CD4-positive, alpha-beta T cell (primary cell): ENCODE measurements around the gene SNAP29. TPM values are rescaled to one million over a fixed set of nuclear protein-coding genes. Genes with fewer than 3 reads are reported as not detected.
A peak's percentile ranks its signal among the peaks of the same experiment; 100 is the strongest.

ENCODE experiments used
- ATAC-seq: fragments of 200-7000 bp; cut with Tn5 transposase; one replicate; pipeline ENCODE4 v1.10.0; 2022; ENCODE audit warnings: mild to moderate bottlenecking; ENCODE audit not compliant: poor library complexity
- CTCF ChIA-PET: fragments of 350-600 bp; sonication (Branson Sonifier 250); formaldehyde crosslinking; loops from one replicate; lab custom pipeline; 2021; ENCODE audit warnings: antibody characterized with exemption, inconsistent platforms; lab: Charles Lee
- POLR2A ChIA-PET: fragments of 350-600 bp; sonication (Branson Sonifier 250); formaldehyde crosslinking; loops from one replicate; lab custom pipeline; 2021; ENCODE audit warnings: antibody characterized with exemption, inconsistent platforms; lab: Charles Lee
- DNase-seq, 14 experiments: peaks; one replicate each; pipeline ENCODE4 v3.0.0-alpha.2; 2013 to 2020; ENCODE audit warnings: mixed read lengths in 2 of 14
- H3K27ac ChIP-seq, 2 donors: one replicate each; pipeline versions ENCODE4 v1.5.1 to v1.7.0; 2013; ENCODE audit warnings: low read length in 2 of 2, low read depth in 1 of 2, mild to moderate bottlenecking in 1 of 2
- H3K27me3 ChIP-seq, 2 experiments: 1 replicate in 1 of 2; 2 replicates in 1 of 2; pipeline versions ENCODE4 v1.6.1 to v1.7.0; 2013; ENCODE audit warnings: low read length in 2 of 2, control low read depth in 1 of 2, mild to moderate bottlenecking in 1 of 2, moderate library complexity in 1 of 2; ENCODE audit not compliant: insufficient read depth in 2 of 2, control insufficient read depth in 1 of 2
- H3K36me3 ChIP-seq: one replicate; pipeline ENCODE4 v1.6.1; 2013; ENCODE audit warnings: low read length, control low read depth; ENCODE audit not compliant: insufficient read depth
- H3K4me1 ChIP-seq: one replicate; pipeline ENCODE4 v1.6.1; 2013; ENCODE audit warnings: low read length, control low read depth; ENCODE audit not compliant: insufficient read depth
- H3K4me3 ChIP-seq: one replicate; pipeline ENCODE4 v1.5.1; 2013; ENCODE audit warnings: mild to moderate bottlenecking, low read length, moderate library complexity
- H3K9me3 ChIP-seq, 2 experiments: 1 replicate in 1 of 2; 2 replicates in 1 of 2; pipeline versions ENCODE4 v1.6.1 to v1.7.0; 2013; ENCODE audit warnings: low read length in 2 of 2, mild to moderate bottlenecking in 2 of 2, control low read depth in 1 of 2, moderate library complexity in 1 of 2; ENCODE audit not compliant: control insufficient read depth in 1 of 2, insufficient read depth in 1 of 2
- H3K27ac Mint-ChIP-seq: one replicate; pipeline ENCODE4 v1.8.0; 2020; ENCODE audit warnings: mixed read lengths
- H3K27me3 Mint-ChIP-seq: one replicate; pipeline ENCODE4 v1.8.0; 2021; ENCODE audit warnings: mixed read lengths
- H3K36me3 Mint-ChIP-seq: one replicate; pipeline ENCODE4 v1.8.0; 2021; ENCODE audit warnings: low read depth, mixed read lengths
- H3K4me1 Mint-ChIP-seq: one replicate; pipeline ENCODE4 v1.8.0; 2021; ENCODE audit warnings: low read depth, mixed read lengths
- H3K4me3 Mint-ChIP-seq: one replicate; pipeline ENCODE4 v1.8.0; 2020; ENCODE audit warnings: mild to moderate bottlenecking, mixed read lengths
- H3K9me3 Mint-ChIP-seq: one replicate; pipeline ENCODE4 v1.8.0; 2020; ENCODE audit warnings: mixed read lengths
- intact Hi-C, 2 experiments: fragments of 100-400 bp; cut with DNase I in 1 of 2; cut with micrococcal nuclease in 1 of 2; formaldehyde crosslinking; loops; one replicate each; pipeline versions ENCODE4 v1.15.1 to v1.9.0; 2023 to 2025; cut with DNase I, micrococcal nuclease
- total RNA-seq, 174 experiments: library from RNA in 2 of 174; stranded (reverse) in 2 of 174; gene quantifications; one replicate each; pipeline ENCODE4 v1.2.3 and lab custom pipeline; 2021 to 2026
- TF ChIP-seq, protein P1 (sequence below): fragments of 200-600 bp; IDR thresholded peaks from one replicate; pipeline ENCODE4 v1.8.0; 2022; ENCODE audit warnings: antibody characterized with exemption, mild to moderate bottlenecking

SNAP29 gene
- total RNA-seq, 2 experiments from 2014 or later = 13.7 to 15.1 TPM

DNA sequence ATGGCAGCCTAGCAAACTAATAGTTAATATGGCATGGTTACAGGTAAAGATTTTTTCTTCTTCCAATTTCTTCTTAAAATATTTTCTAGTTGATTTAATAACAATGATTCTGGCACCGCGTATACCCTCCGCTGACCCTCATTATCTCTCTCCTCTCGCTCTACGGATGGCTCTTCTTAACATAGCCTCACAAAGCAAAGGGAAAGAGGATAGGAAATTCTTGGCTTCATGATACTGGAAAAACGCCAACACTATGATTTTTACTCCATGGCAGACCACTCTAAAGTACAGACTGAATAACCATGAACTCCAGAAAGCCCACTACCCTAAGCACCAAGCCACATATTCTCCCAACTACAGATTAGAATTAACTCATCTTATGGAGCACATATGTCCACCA is 6.3 kb upstream of the SNAP29 start:
- intact Hi-C loops = loop anchor here (10.0 kb wide), 2 partner anchors 132 to 792 kb away; partner anchors contain the start of genes LZTR1 (in 1 of the 2) and SDF2L1 (in 1 of the 2)
- H3K4me1 Mint-ChIP-seq = peaks cover 62% of the 10 kb centered on the region
- H3K9me3 Mint-ChIP-seq = no peaks in the 10 kb centered on the region
- Histone ChIP-seq H3K9me3 (no peaks in the 10 kb centered on the region), H3K27ac (no peak overlapping the region), H3K4me1 (peaks cover 26% of the 10 kb centered on the region), H3K36me3 (no peaks in the 10 kb centered on the region), H3K27me3 (no peaks in the 10 kb centered on the region), H3K4me3 (no peak overlapping the region)
- TF ChIP-seq, protein P1, sequence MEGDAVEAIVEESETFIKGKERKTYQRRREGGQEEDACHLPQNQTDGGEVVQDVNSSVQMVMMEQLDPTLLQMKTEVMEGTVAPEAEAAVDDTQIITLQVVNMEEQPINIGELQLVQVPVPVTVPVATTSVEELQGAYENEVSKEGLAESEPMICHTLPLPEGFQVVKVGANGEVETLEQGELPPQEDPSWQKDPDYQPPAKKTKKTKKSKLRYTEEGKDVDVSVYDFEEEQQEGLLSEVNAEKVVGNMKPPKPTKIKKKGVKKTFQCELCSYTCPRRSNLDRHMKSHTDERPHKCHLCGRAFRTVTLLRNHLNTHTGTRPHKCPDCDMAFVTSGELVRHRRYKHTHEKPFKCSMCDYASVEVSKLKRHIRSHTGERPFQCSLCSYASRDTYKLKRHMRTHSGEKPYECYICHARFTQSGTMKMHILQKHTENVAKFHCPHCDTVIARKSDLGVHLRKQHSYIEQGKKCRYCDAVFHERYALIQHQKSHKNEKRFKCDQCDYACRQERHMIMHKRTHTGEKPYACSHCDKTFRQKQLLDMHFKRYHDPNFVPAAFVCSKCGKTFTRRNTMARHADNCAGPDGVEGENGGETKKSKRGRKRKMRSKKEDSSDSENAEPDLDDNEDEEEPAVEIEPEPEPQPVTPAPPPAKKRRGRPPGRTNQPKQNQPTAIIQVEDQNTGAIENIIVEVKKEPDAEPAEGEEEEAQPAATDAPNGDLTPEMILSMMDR = no peak
- ATAC-seq (no peak), DNase-seq (no peak)
- H3K27me3 Mint-ChIP-seq = no peaks in the 10 kb centered on the region
- H3K27ac Mint-ChIP-seq = peak overlapping the region; percentile 60
- CTCF ChIA-PET = no interaction called here
- no peaks in the 10 kb centered on the region for H3K36me3 Mint-ChIP-seq
- POLR2A ChIA-PET = no interaction called here
- peak overlapping the region; percentile 3 for H3K4me3 Mint-ChIP-seq

DNA sequence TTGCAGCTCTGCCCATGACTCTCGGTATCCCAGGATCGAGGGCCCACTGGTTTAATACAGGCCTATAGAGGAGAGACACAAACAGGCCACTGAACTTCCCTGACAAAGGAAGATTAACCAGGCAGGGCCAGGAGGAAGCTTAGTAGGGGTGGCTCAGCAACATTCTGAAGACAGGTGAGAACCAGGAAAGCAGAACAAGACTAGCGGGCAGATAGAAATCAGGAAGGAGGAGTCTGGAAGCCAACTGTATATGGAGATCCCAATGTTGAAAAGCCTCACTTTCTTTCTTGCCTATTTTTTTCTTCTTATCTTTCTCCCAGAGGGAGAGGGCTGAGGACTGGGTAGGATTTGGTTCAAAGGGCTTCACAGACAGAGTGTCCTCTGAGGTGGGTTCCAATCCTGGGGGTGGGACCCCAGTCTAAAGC is 5.6 kb upstream of the SNAP29 start:
- intact Hi-C loops = loop anchor here (10.0 kb wide), 2 partner anchors 132 to 792 kb away; partner anchors contain the start of genes LZTR1 (in 1 of the 2) and SDF2L1 (in 1 of the 2)
- POLR2A ChIA-PET = no interaction called here
- Mint-ChIP-seq H3K4me1 (peaks cover 60% of the 10 kb centered on the region), H3K27ac (no peak overlapping the region), H3K36me3 (no peaks in the 10 kb centered on the region), H3K9me3 (no peaks in the 10 kb centered on the region), H3K27me3 (no peaks in the 10 kb centered on the region), H3K4me3 (peak overlapping the region; percentile 8)
- no peak for DNase-seq
- Histone ChIP-seq H3K9me3 (no peaks in the 10 kb centered on the region), H3K4me3 (no peak overlapping the region), H3K4me1 (peaks cover 32% of the 10 kb centered on the region), H3K27ac (no peak overlapping the region), H3K36me3 (no peaks in the 10 kb centered on the region), H3K27me3 (no peaks in the 10 kb centered on the region)
- CTCF ChIA-PET = no interaction called here
- ATAC-seq = no peak
- TF ChIP-seq, protein P1 = no peak

DNA sequence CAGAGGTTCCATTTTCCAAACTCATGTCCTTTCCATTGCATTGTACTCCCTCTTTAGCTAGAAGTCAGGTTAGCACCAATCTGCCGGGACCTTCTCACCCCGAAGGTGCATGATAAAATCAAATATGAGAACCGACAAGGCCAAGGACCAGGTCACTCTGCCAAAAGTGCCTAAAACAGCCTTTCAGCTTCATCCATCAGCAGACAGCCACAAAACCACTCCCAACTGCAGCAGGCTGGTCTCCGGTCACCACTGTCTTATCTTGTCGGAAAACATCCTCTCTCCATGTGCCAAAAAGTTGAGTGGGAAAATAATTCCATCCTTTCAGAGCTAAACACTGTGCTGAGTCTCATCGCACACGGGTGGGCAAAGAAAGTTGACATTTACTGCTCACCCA is 1.6 kb upstream of the SNAP29 start:
- no peaks in the 10 kb centered on the region for H3K9me3 Mint-ChIP-seq
- POLR2A ChIA-PET = no interaction called here
- H3K36me3 Mint-ChIP-seq = peaks cover 8% of the 10 kb centered on the region

More for the DNA sequence above, 1.6 kb upstream of the SNAP29 start:
- TF ChIP-seq, protein P1 = no peak
- intact Hi-C loops = loop anchor here (5.0 to 10.0 kb wide), 4 partner anchors 128 to 788 kb away; partner anchors contain the start of genes LZTR1 (in 1 of the 2), SDF2L1 (in 1 of the 2), THAP7 (in 1 of the 2) and ZNF74 (in 1 of the 2)
- DNase-seq (no peak), ATAC-seq (no peak)
- Histone ChIP-seq H3K27me3 (no peaks in the 10 kb centered on the region), H3K4me1 (peaks cover 59% of the 10 kb centered on the region), H3K36me3 (peaks cover 2% of the 10 kb centered on the region), H3K27ac (no peak overlapping the region), H3K9me3 (no peaks in the 10 kb centered on the region), H3K4me3 (peak overlapping the region; percentile 76)
- Mint-ChIP-seq H3K4me3 (peak overlapping the region; percentile 96), H3K27me3 (no peaks in the 10 kb centered on the region), H3K4me1 (peaks cover 61% of the 10 kb centered on the region), H3K27ac (peak overlapping the region; percentile 91)
- CTCF ChIA-PET = interaction anchor here (0.7 to 1.9 kb wide), 2 partner anchors 53 to 60 kb away, joined by 3 to 5 read pairs; partner anchors contain the start of gene CRKL
